B cell (primary cell): ENCODE data around the gene PLEKHH2. TPM values are rescaled to one million over a fixed set of nuclear protein-coding genes. Genes with fewer than 3 reads are reported as not detected.

Experiments used
- ATAC-seq: fragments of 200-7000 bp; cut with Tn5 transposase; one replicate; pipeline ENCODE4 v1.10.0; 2021; ENCODE audit warnings: low read depth, mild to moderate bottlenecking, moderate number of reproducible peaks, moderate library complexity
- CTCF ChIA-PET: fragments of 350-600 bp; sonication (Branson Sonifier 250); formaldehyde crosslinking; loops from one replicate; lab custom pipeline; 2021; ENCODE audit warnings: antibody characterized with exemption, inconsistent platforms; lab: Charles Lee
- POLR2A ChIA-PET: fragments of 350-600 bp; sonication (Branson Sonifier 250); formaldehyde crosslinking; loops from one replicate; lab custom pipeline; 2021; ENCODE audit warnings: antibody characterized with exemption; lab: Charles Lee
- DNase-seq: peaks from one replicate; pipeline ENCODE4 v3.0.0; 2013
- H2AFZ ChIP-seq: 2 replicates; pipeline ENCODE4 v1.6.1; 2012; ENCODE audit warnings: mild to moderate bottlenecking, low read depth, low read length; ENCODE audit not compliant: insufficient read depth, poor library complexity, severe bottlenecking
- H3K27ac ChIP-seq, 2 donors: 1 replicate in 1 of 2; 2 replicates in 1 of 2; pipeline ENCODE4 v1.5.1; 2012 to 2013; ENCODE audit warnings: low read length in 2 of 2, mild to moderate bottlenecking in 2 of 2, moderate library complexity in 1 of 2
- H3K27me3 ChIP-seq, 4 experiments: fragments of 200-600 bp in 1 of 4; sonication (generic) in 1 of 4; replicated peaks in 1 of 4; 1 replicate in 2 of 4; 2 replicates in 2 of 4; pipeline versions ENCODE4 v1.6.1 to v1.7.0; 2013 to 2016; ENCODE audit warnings: low read length in 3 of 4, mild to moderate bottlenecking in 2 of 4, mixed read lengths in 1 of 4, moderate library complexity in 1 of 4; ENCODE audit not compliant: insufficient read depth in 4 of 4, control insufficient read depth in 3 of 4; ENCODE audit errors: control extremely low read depth in 1 of 4
- H3K36me3 ChIP-seq, 2 experiments: replicated peaks in 1 of 2; 1 replicate in 1 of 2; 2 replicates in 1 of 2; pipeline versions ENCODE4 v1.6.1 to v1.7.1; 2013; ENCODE audit warnings: low read length in 1 of 2; ENCODE audit not compliant: insufficient read depth in 2 of 2, control insufficient read depth in 1 of 2; ENCODE audit errors: control extremely low read depth in 1 of 2, extremely low read depth in 1 of 2
- H3K4me1 ChIP-seq, 2 donors: fragments of 200-600 bp in 1 of 2; sonication (generic) in 1 of 2; 1 replicate in 1 of 2; 2 replicates in 1 of 2; pipeline versions ENCODE4 v1.5.1 to v1.6.1; 2013 to 2017; ENCODE audit warnings: low read length in 2 of 2; ENCODE audit not compliant: control insufficient read depth in 2 of 2, insufficient read depth in 2 of 2
- H3K4me2 ChIP-seq: replicated peaks from 2 replicates; pipeline ENCODE3; 2012; ENCODE audit warnings: mild to moderate bottlenecking, low read depth, low read length; ENCODE audit not compliant: poor library complexity, severe bottlenecking
- H3K4me3 ChIP-seq, 5 experiments: fragments of 200-600 bp in 1 of 5; sonication (generic) in 1 of 5; 1 replicate in 3 of 5; 2 replicates in 2 of 5; pipeline versions ENCODE4 v1.5.1 to v1.7.0; 2011 to 2016; ENCODE audit warnings: low read length in 4 of 5, mild to moderate bottlenecking in 4 of 5, low read depth in 2 of 5, control low read depth in 1 of 5, moderate library complexity in 1 of 5; ENCODE audit not compliant: insufficient read depth in 1 of 5; ENCODE audit errors: control extremely low read depth in 1 of 5, extremely low read depth in 1 of 5
- H3K79me2 ChIP-seq: fragments of 200-600 bp; sonication (generic); one replicate; pipeline ENCODE4 v1.6.0; 2016; ENCODE audit warnings: low read length; ENCODE audit not compliant: control insufficient read depth, insufficient read depth
- H3K9ac ChIP-seq: fragments of 200-600 bp; sonication (generic); 2 replicates; pipeline ENCODE4 v1.6.1; 2017; ENCODE audit warnings: mild to moderate bottlenecking, low read length, moderate library complexity
- H3K9me3 ChIP-seq, 3 donors: one replicate each; pipeline versions ENCODE4 v1.6.1 to v1.7.1; 2013; ENCODE audit warnings: low read length in 2 of 3; ENCODE audit not compliant: control insufficient read depth in 2 of 3, insufficient read depth in 1 of 3; ENCODE audit errors: control extremely low read depth in 1 of 3
- H4K20me1 ChIP-seq: 2 replicates; pipeline ENCODE4 v1.6.0; 2012; ENCODE audit warnings: mild to moderate bottlenecking, low read length; ENCODE audit not compliant: insufficient read depth, control insufficient read depth, poor library complexity, severe bottlenecking
- H3K27ac Mint-ChIP-seq: one replicate; pipeline ENCODE4 v1.8.0; 2021; ENCODE audit warnings: mixed read lengths
- H3K27me3 Mint-ChIP-seq: one replicate; pipeline ENCODE4 v1.8.0; 2021; ENCODE audit warnings: mixed read lengths
- H3K4me1 Mint-ChIP-seq: one replicate; pipeline ENCODE4 v1.8.0; 2021; ENCODE audit warnings: mixed read lengths
- H3K4me3 Mint-ChIP-seq: one replicate; pipeline ENCODE4 v1.8.0; 2021; ENCODE audit warnings: mixed read lengths
- H3K9me3 Mint-ChIP-seq: one replicate; pipeline ENCODE4 v1.8.0; 2022; ENCODE audit warnings: mixed read lengths; ENCODE audit not compliant: insufficient read depth
- CTCF ChIP-seq: fragments of 200-600 bp; IDR thresholded peaks from one replicate; pipeline ENCODE4 v1.8.0; 2022; ENCODE audit warnings: antibody characterized with exemption, mild to moderate bottlenecking
- EZH2 ChIP-seq: IDR thresholded peaks from 2 replicates; pipeline ENCODE4 v1.6.1; 2012; ENCODE audit warnings: borderline replicate concordance, low read depth, mild to moderate bottlenecking, moderate library complexity, low read length; ENCODE audit not compliant: insufficient read depth, poor library complexity, severe bottlenecking
- WGBS: methylation state at CpG from one replicate; pipeline ENCODE4 v1.1.5; 2013; ENCODE audit warnings: missing lambda C conversion rate; ENCODE audit not compliant: insufficient coverage; 5-methylcytosine and 5-hydroxymethylcytosine counted together
- intact Hi-C: fragments of 100-400 bp; cut with micrococcal nuclease; formaldehyde crosslinking; loops from one replicate; pipeline ENCODE4 v1.10.0; 2022
- polyA plus RNA-seq: library from polyadenylated mRNA; depleted of rRNA; stranded (reverse); fragments of >200 nt; gene quantifications from 2 replicates; pipeline ENCODE4 v1.2.3, GENCODE V29; 2012
- total RNA-seq, 2 donors: library from RNA; stranded (reverse); fragments of 120-200 nt in 1 of 2; gene quantifications; 1 replicate in 1 of 2; 2 replicates in 1 of 2; pipeline versions ENCODE4 v1.2.3 to v1.2.4, GENCODE V29; 2013 to 2022

Gene PLEKHH2
- total and polyA plus RNA-seq, 2 donors (not counting 1 experiment from before 2014, with no cell fraction given), result 0.17 to 0.19 TPM

- 67% methylated on average over 4 of the region's 7 CpGs for WGBS
- intact Hi-C loops, result no loop called here
- POLR2A ChIA-PET, result no interaction called here
Observed at GRCh38 chr2:43707255-43708015, 70.4 kb downstream of the PLEKHH2 start.

More at GRCh38 chr2:43707255-43708015, 70.4 kb downstream of the PLEKHH2 start:
- no peaks in the 10 kb centered on the region for H3K4me1 ChIP-seq
- TF ChIP-seq CTCF (no peak), EZH2 (no peak)
- H3K9ac ChIP-seq, result no peak overlapping the region
- DNase-seq (no peak), ATAC-seq (no peak)
- Mint-ChIP-seq H3K4me3 (no peak overlapping the region), H3K9me3 (no peaks in the 10 kb centered on the region), H3K4me1 (no peaks in the 10 kb centered on the region), H3K27me3 (peaks cover 36% of the 10 kb centered on the region), H3K27ac (no peak overlapping the region)
- no peak overlapping the region for H3K27ac ChIP-seq
- H3K79me2 ChIP-seq, result no peaks in the 10 kb centered on the region
- CTCF ChIA-PET, result no interaction called here
- H3K36me3 ChIP-seq, result no peaks in the 10 kb centered on the region
- H3K4me2 ChIP-seq, result no peak overlapping the region
- no peaks in the 10 kb centered on the region for H4K20me1 ChIP-seq
- H2AFZ ChIP-seq, result no peak overlapping the region
- H3K27me3 ChIP-seq, result peaks cover 0 to 10% (median 4%) of the 10 kb centered on the region in 4 experiments
- no peaks in the 10 kb centered on the region for H3K9me3 ChIP-seq
- H3K4me3 ChIP-seq, result no peak overlapping the region
